Lower lobe of right lung (tissue), 2 donors: Measurements from ENCODE around the gene TP53BP2. TPM values are rescaled to one million over a fixed set of nuclear protein-coding genes. Genes with fewer than 3 reads are reported as not detected.

Experiments used
- ATAC-seq, 2 donors: fragments of 200-7000 bp; cut with Tn5 transposase; one replicate each; pipeline ENCODE4 v1.9.1; 2020 to 2022; ENCODE audit warnings: mild to moderate bottlenecking in 2 of 2, moderate library complexity in 2 of 2
- DNase-seq: peaks from one replicate; pipeline ENCODE4 v3.0.0-alpha.2; 2020
- H3K27ac ChIP-seq: fragments of 200-600 bp; one replicate; pipeline ENCODE4 v1.8.0; 2022
- H3K27me3 ChIP-seq: fragments of 200-600 bp; one replicate; pipeline ENCODE4 v1.8.0; 2022; ENCODE audit warnings: low read depth
- H3K36me3 ChIP-seq: fragments of 200-600 bp; one replicate; pipeline ENCODE4 v1.8.0; 2022; ENCODE audit warnings: mild to moderate bottlenecking
- H3K4me1 ChIP-seq: fragments of 200-600 bp; one replicate; pipeline ENCODE4 v1.8.0; 2022
- H3K4me3 ChIP-seq: fragments of 200-600 bp; one replicate; pipeline ENCODE4 v1.8.0; 2022; ENCODE audit warnings: mild to moderate bottlenecking
- H3K9me3 ChIP-seq: fragments of 200-600 bp; one replicate; pipeline ENCODE4 v1.8.0; 2022
- CTCF ChIP-seq: fragments of 200-600 bp; IDR thresholded peaks from one replicate; pipeline ENCODE4 v1.8.0; 2022; ENCODE audit warnings: antibody characterized with exemption, mild to moderate bottlenecking
- intact Hi-C: fragments of 100-400 bp; cut with DNase I; formaldehyde crosslinking; loops from one replicate; pipeline ENCODE4 v1.11.0; 2022
- total RNA-seq: library from RNA; stranded (reverse); fragmentation: NEBNext Ultra II Directional; extraction: Animal tissue kit (Norgen Biotek cat#: 25700); gene quantifications from one replicate; pipeline ENCODE4 v1.2.1, GENCODE V29; 2021
- donor health status: DM: no; HTN: yes; CAD: no; lungs with severe emphysema.

Gene TP53BP2
- total RNA-seq, 1 donor from 2014 or later, result 59.1 TPM

- no peak for ATAC-seq
- intact Hi-C loops, result no loop called here
- H3K36me3 ChIP-seq, result no peaks in the 10 kb centered on the region
- no peak for DNase-seq
- no peaks in the 10 kb centered on the region for H3K9me3 ChIP-seq
- no peak overlapping the region for H3K4me3 ChIP-seq
- no peaks in the 10 kb centered on the region for H3K27me3 ChIP-seq
- no peak overlapping the region for H3K27ac ChIP-seq
- H3K4me1 ChIP-seq, result peaks cover 82% of the 10 kb centered on the region
- TF ChIP-seq CTCF, result no peak
Measured at GRCh38 chr1:223837687-223838086, 8.1 kb downstream of the TP53BP2 start.

- Histone ChIP-seq H3K4me1 (peaks cover 82% of the 10 kb centered on the region), H3K9me3 (no peaks in the 10 kb centered on the region), H3K4me3 (no peak overlapping the region), H3K36me3 (no peaks in the 10 kb centered on the region), H3K27me3 (no peaks in the 10 kb centered on the region), H3K27ac (no peak overlapping the region)
- ATAC-seq, result no peak
- DNase-seq, result no peak
- intact Hi-C loops, result no loop called here
- TF ChIP-seq CTCF, result no peak
Measured at GRCh38 chr1:223837206-223837605, 8.5 kb downstream of the TP53BP2 start.

- no peak for TF ChIP-seq CTCF
- Histone ChIP-seq H3K27ac (no peak overlapping the region), H3K27me3 (no peaks in the 10 kb centered on the region)
Measured at GRCh38 chr1:223836586-223836985, 9.2 kb downstream of the TP53BP2 start.

GRCh38 chr1:223835754-223836153 is 10.0 kb downstream of the TP53BP2 start:
- intact Hi-C loops, result no loop called here
- Histone ChIP-seq H3K36me3 (no peaks in the 10 kb centered on the region), H3K9me3 (no peaks in the 10 kb centered on the region), H3K27ac (no peak overlapping the region), H3K27me3 (no peaks in the 10 kb centered on the region), H3K4me1 (peaks cover 77% of the 10 kb centered on the region), H3K4me3 (no peak overlapping the region)
- TF ChIP-seq CTCF, result no peak
- ATAC-seq (peak in 1 of 2 donors; percentile 2), DNase-seq (no peak)

More at GRCh38 chr1:223836586-223836985, 9.2 kb downstream of the TP53BP2 start:
- H3K9me3 ChIP-seq, result no peaks in the 10 kb centered on the region
- no peak for ATAC-seq
- DNase-seq, result no peak
- H3K4me1 ChIP-seq, result peaks cover 82% of the 10 kb centered on the region
- H3K4me3 ChIP-seq, result no peak overlapping the region
- no peaks in the 10 kb centered on the region for H3K36me3 ChIP-seq
- intact Hi-C loops, result no loop called here

GRCh38 chr1:223834660-223835263 is 11.0 kb downstream of the TP53BP2 start:
- Histone ChIP-seq H3K27ac (peak overlapping the region; percentile 4), H3K27me3 (no peaks in the 10 kb centered on the region), H3K4me1 (peaks cover 71% of the 10 kb centered on the region), H3K36me3 (no peaks in the 10 kb centered on the region), H3K9me3 (no peaks in the 10 kb centered on the region), H3K4me3 (no peak overlapping the region)
- TF ChIP-seq CTCF, result no peak
- DNase-seq (no peak), ATAC-seq (peak in 1 of 2 donors; percentile 23)
- intact Hi-C loops, result no loop called here
